ENCODE results near the gene ADGRD2. TPM values are rescaled to one million over a fixed set of nuclear protein-coding genes. Genes with fewer than 3 reads are reported as not detected.

The ADGRD2 gene
- total RNA-seq, 2 donors from 2014 or later, result not detected

DNA sequence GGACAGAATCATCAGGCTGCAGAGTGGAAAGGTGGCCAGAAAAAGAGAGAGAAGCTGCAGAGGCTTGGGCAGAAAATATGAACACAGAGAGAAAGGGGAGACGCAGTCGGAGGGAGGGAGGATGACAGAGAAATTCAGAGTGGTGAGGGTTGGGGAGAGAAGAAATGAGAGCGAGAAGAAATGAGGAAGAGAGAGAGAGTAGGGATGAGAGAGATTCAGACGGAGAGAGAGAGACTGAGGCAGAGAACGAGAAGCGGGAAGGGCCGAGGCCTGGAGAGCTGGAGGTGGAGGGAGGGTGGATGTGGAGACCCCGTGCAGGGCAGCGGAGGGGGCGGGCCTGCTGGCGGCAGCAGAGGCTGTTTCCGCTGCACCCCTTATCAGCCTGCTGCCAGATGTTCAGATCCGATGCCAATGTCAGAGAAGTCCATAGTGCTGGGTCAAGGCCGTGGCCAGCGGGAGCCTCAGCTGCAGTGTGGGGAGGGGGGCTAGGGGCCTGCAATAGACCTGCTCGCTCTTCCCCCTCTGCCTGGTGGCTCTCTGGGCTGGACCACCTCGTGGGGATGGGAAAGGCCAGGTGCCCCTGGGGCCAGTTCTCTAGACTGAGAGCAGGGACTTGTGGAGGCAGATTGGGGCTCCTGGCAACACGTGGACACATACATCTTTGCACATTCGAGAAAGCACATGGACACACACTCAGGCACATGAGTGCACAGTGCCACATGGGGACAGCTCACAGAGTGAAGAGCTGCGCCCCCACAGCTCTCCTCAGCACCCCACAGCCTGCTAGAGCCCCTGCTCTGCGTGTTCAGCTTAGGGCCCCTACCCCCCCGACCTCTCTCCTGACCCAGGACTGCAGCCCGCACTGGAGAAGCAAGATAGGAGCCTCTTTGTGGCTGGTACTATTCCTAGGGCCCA is 61.9 kb downstream of the ADGRD2 start:
- H3K9me3 Mint-ChIP-seq, result no peaks in the 10 kb centered on the region

DNA sequence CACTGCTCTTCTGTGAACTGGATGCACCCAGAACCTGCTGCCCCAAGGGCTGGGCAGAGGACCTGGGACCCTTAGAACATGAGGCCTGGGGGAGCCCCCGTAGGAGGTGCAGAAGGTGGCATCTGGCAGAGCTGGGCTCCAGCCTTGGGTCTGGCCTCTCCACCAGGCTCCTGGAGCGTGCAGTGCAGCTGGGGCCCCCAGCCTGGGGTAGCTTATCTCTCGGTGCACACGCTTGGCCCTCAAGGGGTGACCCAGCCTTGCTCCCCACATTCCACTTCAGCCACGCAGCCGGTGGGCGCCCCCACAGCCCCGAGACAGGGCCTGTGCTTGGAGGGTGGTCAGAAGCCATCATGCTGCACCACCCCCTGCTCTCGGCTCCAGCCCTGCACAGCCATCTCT is 62.6 kb downstream of the ADGRD2 start:
- no peak for ATAC-seq (replicated peaks in 1 of 2)
- no peak for DNase-seq
- Mint-ChIP-seq H3K36me3 (ENCODE audit: insufficient read depth in 2 of 2) (no peaks in the 10 kb centered on the region), H3K27ac (no peak overlapping the region), H3K9me3 (no peaks in the 10 kb centered on the region), H3K27me3 (ENCODE audit: low read depth) (no peaks in the 10 kb centered on the region), H3K4me3 (no peak overlapping the region), H3K4me1 (ENCODE audit: low read depth) (no peaks in the 10 kb centered on the region)

More for the DNA sequence above, 61.9 kb downstream of the ADGRD2 start:
- DNase-seq (no peak), ATAC-seq (replicated peaks in 1 of 2) (no peak)
- H3K4me3 Mint-ChIP-seq, result no peak overlapping the region
- no peaks in the 10 kb centered on the region for H3K36me3 Mint-ChIP-seq (ENCODE audit: insufficient read depth in 2 of 2)
- H3K27ac Mint-ChIP-seq, result no peak overlapping the region
- no peaks in the 10 kb centered on the region for H3K27me3 Mint-ChIP-seq (ENCODE audit: low read depth)
- no peaks in the 10 kb centered on the region for H3K4me1 Mint-ChIP-seq (ENCODE audit: low read depth)

DNA sequence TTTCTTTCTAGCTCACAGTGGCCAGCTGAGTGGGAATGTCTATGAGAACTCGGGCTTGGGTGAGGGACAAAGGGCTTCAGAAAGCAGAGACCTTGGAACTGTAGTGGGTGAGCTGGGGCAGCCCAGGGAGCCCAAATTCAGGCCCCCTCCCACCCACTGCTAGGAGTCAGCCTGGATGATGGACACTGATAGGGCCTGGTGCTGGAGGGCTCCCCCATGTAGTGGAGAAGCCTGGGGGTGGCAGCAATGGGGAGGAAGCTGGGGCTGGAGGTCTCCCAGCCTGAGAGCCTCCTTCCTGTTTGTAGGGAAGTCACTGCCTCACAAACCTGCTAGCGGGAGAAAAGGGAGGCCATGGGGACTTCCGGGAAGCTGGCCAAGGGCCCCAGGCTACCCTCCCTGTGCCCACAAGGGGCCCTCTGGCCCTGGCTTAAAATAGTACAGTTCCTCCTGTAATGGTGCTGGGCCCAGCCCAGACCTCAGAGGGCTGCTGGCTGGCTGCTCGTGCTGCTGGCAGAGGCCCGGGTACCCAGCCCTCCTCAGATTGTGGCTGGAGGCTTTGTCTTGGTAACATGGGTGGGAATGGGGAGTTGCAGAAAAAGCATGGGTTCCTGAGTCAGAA is 63.2 kb downstream of the ADGRD2 start:
- no peaks in the 10 kb centered on the region for H3K4me1 Mint-ChIP-seq (ENCODE audit: low read depth)
- no peak overlapping the region for H3K27ac Mint-ChIP-seq
- no peaks in the 10 kb centered on the region for H3K27me3 Mint-ChIP-seq (ENCODE audit: low read depth)
- no peaks in the 10 kb centered on the region for H3K36me3 Mint-ChIP-seq (ENCODE audit: insufficient read depth in 2 of 2)
- no peak overlapping the region for H3K4me3 Mint-ChIP-seq
- H3K9me3 Mint-ChIP-seq, result no peaks in the 10 kb centered on the region
- ATAC-seq (replicated peaks in 1 of 2) (no peak), DNase-seq (no peak)

- Mint-ChIP-seq H3K27ac (no peak overlapping the region), H3K4me3 (no peak overlapping the region), H3K9me3 (no peaks in the 10 kb centered on the region), H3K36me3 (ENCODE audit: insufficient read depth in 2 of 2) (no peaks in the 10 kb centered on the region), H3K4me1 (ENCODE audit: low read depth) (no peaks in the 10 kb centered on the region), H3K27me3 (ENCODE audit: low read depth) (no peaks in the 10 kb centered on the region)
- DNase-seq (no peak), ATAC-seq (replicated peaks in 1 of 2) (no peak)
These were observed 63.9 kb downstream of the ADGRD2 start for GRCh38 chr9:124514125-124514524.

DNA sequence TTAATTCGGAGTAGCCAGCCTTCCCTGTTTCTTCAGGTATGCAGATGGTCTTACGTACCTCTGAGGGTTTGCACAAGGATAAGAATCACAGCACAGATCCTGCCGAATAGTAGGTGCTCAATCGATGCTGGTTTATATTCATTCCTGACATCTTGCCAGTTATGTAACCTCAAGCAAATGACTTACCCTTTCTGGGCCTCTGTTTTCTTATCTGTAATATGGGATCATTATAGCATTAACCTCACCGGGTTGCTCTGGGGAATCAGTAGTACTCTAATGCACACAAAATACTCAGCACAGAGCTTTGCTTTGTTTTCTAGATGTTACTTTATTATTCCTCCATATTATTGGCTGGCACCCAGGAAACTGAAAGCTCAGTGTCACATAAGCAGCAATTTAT is 64.6 kb downstream of the ADGRD2 start:
- Mint-ChIP-seq H3K4me1 (ENCODE audit: low read depth) (no peaks in the 10 kb centered on the region), H3K9me3 (no peaks in the 10 kb centered on the region), H3K36me3 (ENCODE audit: insufficient read depth in 2 of 2) (no peaks in the 10 kb centered on the region)

GRCh38 chr9:124517600-124517999 is 67.3 kb downstream of the ADGRD2 start:
- DNase-seq (no peak), ATAC-seq (replicated peaks in 1 of 2) (no peak)
- H3K27me3 Mint-ChIP-seq (ENCODE audit: low read depth), result peaks cover 11% of the 10 kb centered on the region
- no peaks in the 10 kb centered on the region for H3K4me1 Mint-ChIP-seq (ENCODE audit: low read depth)
- no peaks in the 10 kb centered on the region for H3K9me3 Mint-ChIP-seq
- H3K27ac Mint-ChIP-seq, result no peak overlapping the region
- no peak overlapping the region for H3K4me3 Mint-ChIP-seq
- no peaks in the 10 kb centered on the region for H3K36me3 Mint-ChIP-seq (ENCODE audit: insufficient read depth in 2 of 2)

More for the DNA sequence above, 64.6 kb downstream of the ADGRD2 start:
- no peak for DNase-seq
- Mint-ChIP-seq H3K27ac (no peak overlapping the region), H3K27me3 (ENCODE audit: low read depth) (no peaks in the 10 kb centered on the region), H3K4me3 (no peak overlapping the region)
- no peak for ATAC-seq (replicated peaks in 1 of 2)

DNA sequence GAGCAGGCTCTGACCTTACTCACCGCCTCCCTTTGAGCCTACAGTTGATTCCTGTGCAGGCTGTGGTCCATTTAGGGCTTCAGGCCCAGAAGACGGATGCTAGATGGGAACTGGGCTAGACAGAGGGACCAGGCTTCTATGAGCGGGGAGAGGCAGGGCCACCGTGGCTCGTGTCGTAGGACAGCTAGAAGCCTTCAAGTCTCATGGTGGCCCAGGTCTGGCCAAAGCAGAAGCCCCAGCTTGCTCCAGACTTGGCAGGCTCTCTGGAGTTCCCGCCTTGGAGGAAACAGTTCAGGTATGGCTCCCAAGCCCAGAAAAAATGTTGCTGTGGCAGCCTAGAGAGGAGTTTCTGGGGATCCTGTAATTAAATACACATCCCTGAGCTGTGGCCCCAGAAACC is 67.9 kb downstream of the ADGRD2 start:
- Mint-ChIP-seq H3K9me3 (no peaks in the 10 kb centered on the region), H3K4me3 (no peak overlapping the region), H3K27me3 (ENCODE audit: low read depth) (peaks cover 11% of the 10 kb centered on the region), H3K36me3 (ENCODE audit: insufficient read depth in 2 of 2) (no peaks in the 10 kb centered on the region), H3K27ac (no peak overlapping the region), H3K4me1 (ENCODE audit: low read depth) (no peaks in the 10 kb centered on the region)
- ATAC-seq (replicated peaks in 1 of 2) (no peak), DNase-seq (no peak)

DNA sequence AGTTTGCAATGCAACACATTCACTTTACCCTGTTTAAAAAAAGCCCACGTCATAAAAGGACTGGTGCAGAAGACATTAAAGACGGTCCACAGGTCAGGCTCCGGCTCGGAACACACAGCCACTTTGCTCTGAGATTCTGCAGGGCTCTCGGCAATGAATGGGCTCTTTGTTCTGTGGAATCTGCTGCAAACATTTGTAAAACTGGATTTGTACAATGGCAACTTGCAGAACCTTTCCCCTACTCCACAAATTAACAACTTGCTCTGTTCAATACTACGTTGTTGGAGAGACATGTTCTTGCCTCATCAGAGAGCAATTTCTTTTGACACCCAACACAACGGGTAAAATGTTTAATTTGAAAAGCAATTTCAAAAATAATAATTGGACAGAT is 70.0 kb downstream of the ADGRD2 start:
- Mint-ChIP-seq H3K27ac (no peak overlapping the region), H3K36me3 (ENCODE audit: insufficient read depth in 2 of 2) (no peaks in the 10 kb centered on the region), H3K9me3 (no peaks in the 10 kb centered on the region), H3K27me3 (ENCODE audit: low read depth) (peaks cover 11% of the 10 kb centered on the region), H3K4me3 (no peak overlapping the region), H3K4me1 (ENCODE audit: low read depth) (no peaks in the 10 kb centered on the region)
- DNase-seq (no peak), ATAC-seq (replicated peaks in 1 of 2) (no peak)

DNA sequence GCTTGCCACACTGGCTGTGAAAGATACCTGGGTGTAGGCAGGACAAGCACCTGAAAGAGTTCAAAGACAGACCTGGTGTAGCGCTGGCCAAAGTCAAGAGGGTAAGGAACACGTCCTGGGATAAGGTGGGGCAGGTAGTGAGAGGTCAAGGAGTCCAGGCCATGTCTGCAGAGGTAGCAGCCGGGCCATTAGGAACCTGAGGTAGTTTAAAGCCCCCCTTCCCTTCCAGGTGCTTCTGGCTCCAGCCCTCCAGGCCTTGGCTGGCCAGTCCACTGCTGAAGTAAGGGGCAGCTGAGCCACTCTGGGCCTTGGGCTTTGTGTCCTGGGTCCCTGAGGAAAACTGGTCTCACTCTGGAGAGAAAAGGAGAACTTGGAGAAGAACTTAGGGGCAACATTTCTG is 70.9 kb downstream of the ADGRD2 start:
- no peak overlapping the region for H3K27ac Mint-ChIP-seq
- peaks cover 11% of the 10 kb centered on the region for H3K27me3 Mint-ChIP-seq (ENCODE audit: low read depth)
- H3K4me1 Mint-ChIP-seq (ENCODE audit: low read depth), result no peaks in the 10 kb centered on the region
- no peaks in the 10 kb centered on the region for H3K36me3 Mint-ChIP-seq (ENCODE audit: insufficient read depth in 2 of 2)
- H3K4me3 Mint-ChIP-seq, result no peak overlapping the region
- no peaks in the 10 kb centered on the region for H3K9me3 Mint-ChIP-seq
- ATAC-seq (replicated peaks in 1 of 2) (no peak), DNase-seq (no peak)

DNA sequence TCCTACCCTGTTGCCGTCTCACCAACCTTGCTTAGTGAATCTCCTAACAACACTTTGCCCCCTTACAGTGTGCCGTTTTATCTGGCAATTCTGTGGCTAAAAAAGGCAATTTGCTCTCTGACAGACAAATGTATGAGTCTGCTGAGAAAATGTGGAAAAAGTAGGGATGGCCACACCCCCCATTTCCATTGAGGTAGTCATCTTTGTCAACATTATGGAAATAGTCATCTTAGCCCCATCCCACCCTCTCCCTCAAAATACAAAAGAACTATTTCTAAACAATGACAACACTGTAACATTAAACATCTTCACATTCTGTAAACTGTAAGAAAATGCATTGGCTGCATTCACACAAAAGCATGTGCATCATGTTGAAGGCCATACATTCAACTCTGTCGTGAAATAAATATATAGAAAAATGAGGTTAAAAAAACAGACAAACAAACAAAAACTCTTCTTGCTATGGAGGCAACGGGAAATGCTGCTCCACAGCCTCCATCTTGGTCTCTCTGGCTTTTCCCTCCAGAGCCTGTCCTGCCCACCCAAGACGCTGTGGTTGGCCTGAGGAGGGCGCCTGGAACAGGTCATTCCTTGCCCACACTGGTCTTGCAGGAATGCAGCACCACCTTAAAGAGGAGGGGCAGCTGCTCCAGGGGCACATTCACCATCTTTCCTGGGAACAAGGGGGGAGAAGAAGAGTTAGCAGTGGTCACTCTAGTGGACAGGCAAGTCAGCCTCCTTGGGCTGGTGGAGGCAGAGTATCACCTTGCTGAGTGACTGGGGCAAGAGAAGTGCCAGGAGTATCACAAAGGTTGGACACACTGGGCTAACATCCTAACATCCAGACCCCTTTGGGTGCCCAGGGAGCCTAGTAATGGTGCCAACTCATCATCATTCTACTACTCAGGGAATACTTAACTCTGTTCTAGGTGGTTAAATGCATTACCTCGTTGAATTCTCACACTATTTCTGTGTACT is 72.2 kb downstream of the ADGRD2 start:
- Mint-ChIP-seq H3K9me3 (no peaks in the 10 kb centered on the region), H3K27me3 (ENCODE audit: low read depth) (peaks cover 11% of the 10 kb centered on the region), H3K4me1 (ENCODE audit: low read depth) (no peaks in the 10 kb centered on the region), H3K36me3 (ENCODE audit: insufficient read depth in 2 of 2) (no peaks in the 10 kb centered on the region), H3K4me3 (no peak overlapping the region), H3K27ac (no peak overlapping the region)
- ATAC-seq (replicated peaks in 1 of 2), result no peak
- no peak for DNase-seq

- DNase-seq (no peak), ATAC-seq (replicated peaks in 1 of 2) (no peak)
- no peak overlapping the region for H3K4me3 Mint-ChIP-seq
- H3K27ac Mint-ChIP-seq, result no peak overlapping the region
- no peaks in the 10 kb centered on the region for H3K4me1 Mint-ChIP-seq (ENCODE audit: low read depth)
- no peaks in the 10 kb centered on the region for H3K36me3 Mint-ChIP-seq (ENCODE audit: insufficient read depth in 2 of 2)
- H3K9me3 Mint-ChIP-seq, result no peaks in the 10 kb centered on the region
- H3K27me3 Mint-ChIP-seq (ENCODE audit: low read depth), result peaks cover 4% of the 10 kb centered on the region
These were observed 75.9 kb downstream of the ADGRD2 start for GRCh38 chr9:124526174-124526573.

GRCh38 chr9:124527781-124528180 is 77.5 kb downstream of the ADGRD2 start:
- no peak overlapping the region for H3K4me3 Mint-ChIP-seq
- DNase-seq, result no peak
- no peaks in the 10 kb centered on the region for H3K27me3 Mint-ChIP-seq (ENCODE audit: low read depth)
- H3K36me3 Mint-ChIP-seq (ENCODE audit: insufficient read depth in 2 of 2), result no peaks in the 10 kb centered on the region
- no peaks in the 10 kb centered on the region for H3K4me1 Mint-ChIP-seq (ENCODE audit: low read depth)
- H3K27ac Mint-ChIP-seq, result no peak overlapping the region
- no peaks in the 10 kb centered on the region for H3K9me3 Mint-ChIP-seq
- ATAC-seq (replicated peaks in 1 of 2), result no peak

Data from activated T-cell treated with anti-CD3 and anti-CD28 coated beads, Interleukin-2, amount 50 U/mL, for 72 hours (primary cell).